Smooth muscle cell (in vitro differentiated cells): ENCODE measurements around the gene CNTD1. TPM values are rescaled to one million over a fixed set of nuclear protein-coding genes. Genes with fewer than 3 reads are reported as not detected.
A peak's percentile ranks its signal among the peaks of the same experiment; 100 is the strongest.

Source experiments
- DNase-seq: peaks from one replicate; lab custom pipeline; 2025; ENCODE audit not compliant: unreplicated experiment; lab: John Stamatoyannopoulos, UW
- H2AFZ ChIP-seq: fragments of 200-600 bp; sonication (generic); 2 replicates; pipeline ENCODE4 v1.6.0; 2016; ENCODE audit warnings: antibody characterized with exemption, low read depth, mild to moderate bottlenecking
- H3F3A ChIP-seq: fragments of 200-600 bp; sonication (generic); 2 replicates; pipeline ENCODE4 v1.6.0; 2017; ENCODE audit warnings: antibody characterized with exemption, low read depth
- H3K27ac ChIP-seq: fragments of 200-600 bp; sonication (generic); 2 replicates; pipeline ENCODE4 v1.5.1; 2016; ENCODE audit warnings: low read depth, mild to moderate bottlenecking
- H3K27me3 ChIP-seq: fragments of 200-600 bp; sonication (generic); 2 replicates; pipeline ENCODE4 v1.6.1; 2016; ENCODE audit warnings: low read depth, mild to moderate bottlenecking
- H3K36me3 ChIP-seq: fragments of 200-600 bp; sonication (generic); 2 replicates; pipeline ENCODE4 v1.5.1; 2016; ENCODE audit warnings: low read depth
- H3K4me1 ChIP-seq: fragments of 200-600 bp; sonication (generic); 2 replicates; pipeline ENCODE4 v1.5.1; 2016; ENCODE audit warnings: low read depth
- H3K4me2 ChIP-seq: fragments of 200-600 bp; sonication (generic); 2 replicates; pipeline ENCODE4 v1.6.0; 2016; ENCODE audit warnings: mild to moderate bottlenecking
- H3K4me3 ChIP-seq: fragments of 200-600 bp; sonication (generic); 2 replicates; pipeline ENCODE4 v1.5.1; 2016; ENCODE audit warnings: mild to moderate bottlenecking
- H3K79me2 ChIP-seq: fragments of 200-600 bp; sonication (generic); 2 replicates; pipeline ENCODE4 v1.6.0; 2016; ENCODE audit warnings: low read depth, mild to moderate bottlenecking
- H3K9ac ChIP-seq: fragments of 200-600 bp; sonication (generic); 2 replicates; pipeline ENCODE4 v1.6.0; 2016; ENCODE audit warnings: low read depth
- H3K9me3 ChIP-seq: fragments of 200-600 bp; sonication (generic); replicated peaks from 2 replicates; pipeline ENCODE4 v1.5.1; 2016; ENCODE audit warnings: low read depth
- H4K20me1 ChIP-seq: fragments of 200-600 bp; sonication (generic); 2 replicates; pipeline ENCODE4 v1.6.0; 2016; ENCODE audit warnings: low read depth
- CTCF ChIP-seq: fragments of 200-600 bp; sonication (generic); IDR thresholded peaks from 2 replicates; pipeline ENCODE4 v1.5.1; 2017; ENCODE audit warnings: borderline replicate concordance, mild to moderate bottlenecking, antibody characterized with exemption; ENCODE audit not compliant: insufficient read depth, poor library complexity, severe bottlenecking
- WGBS: methylation state at CpG from one replicate; pipeline ENCODE4 v1.1.7; 2016; ENCODE audit warnings: low lambda C conversion rate; 5-methylcytosine and 5-hydroxymethylcytosine counted together
- polyA plus RNA-seq: library from polyadenylated mRNA; unstranded; fragments of >200 nt; fragmentation: Nextera tagmentation; extraction: Ambion mirVana; gene quantifications from 2 replicates; pipeline ENCODE4 v1.2.1, GENCODE V29; 2016
- total RNA-seq: library from RNA; depleted of rRNA; stranded (reverse); fragments of >200 nt; gene quantifications from 2 replicates; pipeline ENCODE4 v1.2.3, GENCODE V29; 2014

CNTD1 gene
- total and polyA plus RNA-seq, 2 experiments from 2014 or later: 0.17 TPM; not detected in 1

DNA sequence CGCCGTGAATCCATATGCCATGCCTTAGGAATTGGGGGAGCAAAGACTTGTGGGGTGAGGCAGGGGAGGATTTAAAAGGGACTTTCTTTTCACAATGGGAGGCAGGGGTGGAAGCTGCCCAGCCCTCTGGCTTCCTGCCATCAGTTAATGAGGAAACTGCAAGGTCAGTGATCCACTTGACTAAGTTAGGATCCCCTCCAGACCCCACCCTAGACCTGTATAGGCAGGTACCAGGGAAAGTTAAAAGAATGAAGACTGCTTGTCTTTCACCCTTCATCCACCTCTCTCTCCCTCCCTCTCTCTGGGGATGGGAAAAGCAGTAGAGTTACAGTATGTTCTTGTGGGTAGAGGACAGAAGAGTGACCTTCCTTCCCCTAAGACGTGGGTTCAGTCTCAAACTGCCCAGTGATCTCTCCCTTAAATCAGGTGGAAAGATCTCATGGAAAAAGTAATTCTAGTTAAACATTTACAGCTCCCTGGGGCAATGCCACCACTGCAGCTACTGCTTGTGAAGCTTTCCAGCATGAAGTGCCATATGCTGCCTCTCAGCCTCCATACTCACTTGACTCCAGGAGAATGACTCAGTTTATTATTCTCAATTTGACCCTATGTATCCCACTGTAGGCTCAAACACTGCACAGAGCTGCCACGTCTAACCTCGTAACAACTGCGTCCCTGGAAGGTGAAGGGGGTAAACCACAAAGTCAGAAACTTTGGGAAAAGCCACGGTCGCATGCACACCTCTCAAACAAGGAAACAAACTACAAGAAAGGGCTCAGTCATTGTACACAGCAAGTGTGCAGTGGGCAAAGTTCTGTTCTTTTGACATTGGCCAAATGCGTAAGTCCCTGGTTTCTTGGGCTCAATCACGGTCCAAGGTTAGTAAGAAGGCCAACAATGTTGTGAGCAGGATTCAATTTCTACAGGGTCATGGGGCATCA lies 1.3 kb upstream of the CNTD1 start:
- no peak for TF ChIP-seq CTCF
- Histone ChIP-seq H3F3A (no peaks in the 10 kb centered on the region), H3K9ac (peak overlapping the region; percentile 78), H2AFZ (peak overlapping the region; percentile 92), H3K27ac (no peak overlapping the region), H3K79me2 (peaks cover 5% of the 10 kb centered on the region), H3K27me3 (no peaks in the 10 kb centered on the region), H3K4me3 (peak overlapping the region; percentile 92), H3K9me3 (no peaks in the 10 kb centered on the region), H3K4me1 (peaks cover 9% of the 10 kb centered on the region), H3K36me3 (no peaks in the 10 kb centered on the region), H4K20me1 (no peaks in the 10 kb centered on the region), H3K4me2 (peak overlapping the region; percentile 97)
- 92% methylated on average over 10 of the region's 10 CpGs for WGBS
- DNase-seq: no peak

GRCh38 chr17:42798011-42798382 lies 664 bp upstream of the CNTD1 start:
- Histone ChIP-seq H3K4me3 (peak overlapping the region; percentile 92), H4K20me1 (no peaks in the 10 kb centered on the region), H3K9ac (peak overlapping the region; percentile 78), H3K4me2 (peak overlapping the region; percentile 97), H3K79me2 (peaks cover 5% of the 10 kb centered on the region), H3F3A (no peaks in the 10 kb centered on the region), H3K9me3 (no peaks in the 10 kb centered on the region), H3K36me3 (no peaks in the 10 kb centered on the region), H3K27ac (no peak overlapping the region), H3K27me3 (no peaks in the 10 kb centered on the region), H2AFZ (peak overlapping the region; percentile 92), H3K4me1 (peaks cover 9% of the 10 kb centered on the region)
- DNase-seq: no peak
- WGBS: 52% methylated on average over 10 of the region's 10 CpGs
- no peak for TF ChIP-seq CTCF

DNA sequence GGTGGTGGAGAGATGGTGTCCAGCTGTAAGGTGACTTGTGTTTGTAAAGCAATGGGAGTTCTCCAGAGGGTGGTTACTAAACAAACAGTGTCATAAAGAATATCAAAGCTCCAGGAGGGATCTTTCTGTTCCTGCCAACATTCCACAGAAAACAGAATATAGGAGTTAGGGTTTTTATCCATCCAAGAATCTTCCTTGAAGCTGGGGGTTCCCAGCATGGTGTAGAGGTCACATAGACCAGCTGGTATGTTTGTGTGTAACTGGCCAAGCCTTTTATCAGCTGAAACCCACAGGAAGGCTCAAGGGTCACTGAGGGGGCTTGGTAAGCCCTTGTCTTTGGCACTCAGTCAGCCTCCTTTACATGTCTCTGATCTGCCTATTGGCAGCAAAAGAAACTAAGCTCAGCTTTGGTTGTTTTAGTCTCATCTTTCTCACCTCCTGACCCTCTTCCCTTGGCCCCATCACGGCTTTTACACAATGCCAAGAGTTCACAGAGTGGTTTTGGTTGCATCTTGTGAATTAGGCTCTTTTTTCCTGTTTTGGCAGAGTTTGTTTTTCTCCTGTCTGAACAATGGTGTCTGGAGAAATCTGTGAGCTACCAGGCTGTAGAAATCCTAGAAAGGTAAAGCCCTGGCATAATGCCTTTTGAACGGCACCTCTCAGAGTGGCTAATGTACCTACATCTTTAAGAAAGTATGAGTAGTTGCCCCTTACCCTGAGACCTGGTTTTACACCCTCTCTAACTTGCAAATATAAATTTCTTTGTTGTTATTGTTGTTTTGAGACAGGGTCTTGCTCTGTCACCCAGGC lies 4.6 kb downstream of the CNTD1 start:
- no peak for DNase-seq
- no peaks in the 10 kb centered on the region for H3F3A ChIP-seq
- H3K4me1 ChIP-seq: no peaks in the 10 kb centered on the region
- H2AFZ ChIP-seq: no peak overlapping the region
- H3K27ac ChIP-seq: no peak overlapping the region
- no peak overlapping the region for H3K4me2 ChIP-seq
- H3K9me3 ChIP-seq: no peaks in the 10 kb centered on the region
- H3K4me3 ChIP-seq: no peak overlapping the region
- H3K36me3 ChIP-seq: no peaks in the 10 kb centered on the region
- no peaks in the 10 kb centered on the region for H4K20me1 ChIP-seq
- no peak overlapping the region for H3K9ac ChIP-seq
- no peaks in the 10 kb centered on the region for H3K27me3 ChIP-seq
- WGBS: 91% methylated on average over 2 of the region's 2 CpGs
- H3K79me2 ChIP-seq: peaks cover under 1% of the 10 kb centered on the region
- TF ChIP-seq CTCF: no peak
